Head of caudate nucleus (tissue), 42 donors: Measurements from ENCODE around the gene SERPINB4.
A peak's percentile ranks its signal among the peaks of the same experiment; 100 is the strongest.
"Not testable (repeated sequence)": the region's sequence is repeated elsewhere in the genome, so short reads cannot be mapped to it uniquely, and the experiment has no call there.

ENCODE experiments used
- DNase-seq, 42 donors: peaks; one replicate each; pipeline versions ENCODE4 v3.0.0 to v3.0.0-alpha.2; 2020 to 2021; ENCODE audit warnings: mixed read lengths in 7 of 42
- intact Hi-C: fragments of 100-400 bp; cut with DNase I; formaldehyde crosslinking; loops from one replicate; pipeline ENCODE4 v1.15.0; 2022

Gene SERPINB4

GRCh38 chr18:63644142-63644541 lies at the start of gene SERPINB4:
Gene SERPINB4 (minus strand): TSS chr18:63644256. CDS start chr18:63643577, 679 bp downstream.
- intact Hi-C loops, DNase-seq: not testable (repeated sequence)

- intact Hi-C loops: no loop called here
- no peak for DNase-seq
Observed at GRCh38 chr18:63689064-63689463, 45.0 kb upstream of the SERPINB4 start.

- intact Hi-C loops: no loop called here
- DNase-seq: no peak
Observed at GRCh38 chr18:63686871-63687270, 42.8 kb upstream of the SERPINB4 start.

GRCh38 chr18:63684718-63685117 lies 40.7 kb upstream of the SERPINB4 start:
- intact Hi-C loops: no loop called here
- DNase-seq: no peak

- DNase-seq: no peak
- intact Hi-C loops: no loop called here
Observed at GRCh38 chr18:63683890-63684289, 39.8 kb upstream of the SERPINB4 start.

GRCh38 chr18:63683152-63683551 lies 39.1 kb upstream of the SERPINB4 start:
- intact Hi-C loops: no loop called here
- no peak for DNase-seq

- intact Hi-C loops: no loop called here
Observed at GRCh38 chr18:63681449-63682340, 37.6 kb upstream of the SERPINB4 start.

GRCh38 chr18:63679820-63680606 lies 36.0 kb upstream of the SERPINB4 start:
- intact Hi-C loops: no loop called here
- no peak for DNase-seq

More at GRCh38 chr18:63681449-63682340, 37.6 kb upstream of the SERPINB4 start:
- no peak for DNase-seq

GRCh38 chr18:63677500-63678225 lies 33.6 kb upstream of the SERPINB4 start:
- DNase-seq: peak in 5 of 42 donors; percentile 12 to 43 (median 16)
- intact Hi-C loops: no loop called here

GRCh38 chr18:63676526-63677323 lies 32.7 kb upstream of the SERPINB4 start:
- intact Hi-C loops: no loop called here
- DNase-seq: no peak

- intact Hi-C loops: no loop called here
- no peak for DNase-seq
Observed at GRCh38 chr18:63664571-63664970, 20.5 kb upstream of the SERPINB4 start.

- DNase-seq, intact Hi-C loops: not testable (repeated sequence)
Observed at GRCh38 chr18:63661750-63662149, 17.7 kb upstream of the SERPINB4 start, which contains the start of gene SERPINB3. Gene SERPINB3 (minus strand): TSS chr18:63661893. CDS start chr18:63661216, 677 bp downstream.

- DNase-seq, intact Hi-C loops: not testable (repeated sequence)
Observed at GRCh38 chr18:63658920-63659319, 14.9 kb upstream of the SERPINB4 start.

GRCh38 chr18:63650271-63650670 lies 6.2 kb upstream of the SERPINB4 start:
- DNase-seq, intact Hi-C loops: not testable (repeated sequence)

- DNase-seq: no peak
- intact Hi-C loops: no loop called here
Observed at GRCh38 chr18:63648241-63648640, 4.2 kb upstream of the SERPINB4 start.

GRCh38 chr18:63646936-63647335 lies 2.9 kb upstream of the SERPINB4 start:
- no peak for DNase-seq
- intact Hi-C loops: no loop called here

- intact Hi-C loops, DNase-seq: not testable (repeated sequence)
Observed at GRCh38 chr18:63644694-63645093, 638 bp upstream of the SERPINB4 start.

GRCh38 chr18:63642668-63643356 lies 1.2 kb downstream of the SERPINB4 start:
- intact Hi-C loops, DNase-seq: not testable (repeated sequence)
